Smooth muscle cell (in vitro differentiated cells): ENCODE data around the gene ST8SIA6. TPM values are rescaled to one million over a fixed set of nuclear protein-coding genes. Genes with fewer than 3 reads are reported as not detected.

ENCODE experiments used
- DNase-seq: peaks from one replicate; lab custom pipeline; 2025; ENCODE audit not compliant: unreplicated experiment; lab: John Stamatoyannopoulos, UW
- H2AFZ ChIP-seq: fragments of 200-600 bp; sonication (generic); 2 replicates; pipeline ENCODE4 v1.6.0; 2016; ENCODE audit warnings: antibody characterized with exemption, low read depth, mild to moderate bottlenecking
- H3F3A ChIP-seq: fragments of 200-600 bp; sonication (generic); 2 replicates; pipeline ENCODE4 v1.6.0; 2017; ENCODE audit warnings: antibody characterized with exemption, low read depth
- H3K27ac ChIP-seq: fragments of 200-600 bp; sonication (generic); 2 replicates; pipeline ENCODE4 v1.5.1; 2016; ENCODE audit warnings: low read depth, mild to moderate bottlenecking
- H3K27me3 ChIP-seq: fragments of 200-600 bp; sonication (generic); 2 replicates; pipeline ENCODE4 v1.6.1; 2016; ENCODE audit warnings: low read depth, mild to moderate bottlenecking
- H3K36me3 ChIP-seq: fragments of 200-600 bp; sonication (generic); 2 replicates; pipeline ENCODE4 v1.5.1; 2016; ENCODE audit warnings: low read depth
- H3K4me1 ChIP-seq: fragments of 200-600 bp; sonication (generic); 2 replicates; pipeline ENCODE4 v1.5.1; 2016; ENCODE audit warnings: low read depth
- H3K4me2 ChIP-seq: fragments of 200-600 bp; sonication (generic); 2 replicates; pipeline ENCODE4 v1.6.0; 2016; ENCODE audit warnings: mild to moderate bottlenecking
- H3K4me3 ChIP-seq: fragments of 200-600 bp; sonication (generic); 2 replicates; pipeline ENCODE4 v1.5.1; 2016; ENCODE audit warnings: mild to moderate bottlenecking
- H3K79me2 ChIP-seq: fragments of 200-600 bp; sonication (generic); 2 replicates; pipeline ENCODE4 v1.6.0; 2016; ENCODE audit warnings: low read depth, mild to moderate bottlenecking
- H3K9ac ChIP-seq: fragments of 200-600 bp; sonication (generic); 2 replicates; pipeline ENCODE4 v1.6.0; 2016; ENCODE audit warnings: low read depth
- H3K9me3 ChIP-seq: fragments of 200-600 bp; sonication (generic); replicated peaks from 2 replicates; pipeline ENCODE4 v1.5.1; 2016; ENCODE audit warnings: low read depth
- H4K20me1 ChIP-seq: fragments of 200-600 bp; sonication (generic); 2 replicates; pipeline ENCODE4 v1.6.0; 2016; ENCODE audit warnings: low read depth
- CTCF ChIP-seq: fragments of 200-600 bp; sonication (generic); IDR thresholded peaks from 2 replicates; pipeline ENCODE4 v1.5.1; 2017; ENCODE audit warnings: borderline replicate concordance, mild to moderate bottlenecking, antibody characterized with exemption; ENCODE audit not compliant: insufficient read depth, poor library complexity, severe bottlenecking
- WGBS: methylation state at CpG from one replicate; pipeline ENCODE4 v1.1.7; 2016; ENCODE audit warnings: low lambda C conversion rate; 5-methylcytosine and 5-hydroxymethylcytosine counted together
- polyA plus RNA-seq: library from polyadenylated mRNA; unstranded; fragments of >200 nt; fragmentation: Nextera tagmentation; extraction: Ambion mirVana; gene quantifications from 2 replicates; pipeline ENCODE4 v1.2.1, GENCODE V29; 2016
- total RNA-seq: library from RNA; depleted of rRNA; stranded (reverse); fragments of >200 nt; gene quantifications from 2 replicates; pipeline ENCODE4 v1.2.3, GENCODE V29; 2014

Gene ST8SIA6
- total and polyA plus RNA-seq, 2 experiments from 2014 or later, result 0.24 TPM; not detected in 1

- Histone ChIP-seq H2AFZ (no peak overlapping the region), H3K79me2 (no peaks in the 10 kb centered on the region), H3K27ac (no peak overlapping the region), H4K20me1 (no peaks in the 10 kb centered on the region), H3K36me3 (no peaks in the 10 kb centered on the region), H3K4me3 (no peak overlapping the region), H3K27me3 (no peaks in the 10 kb centered on the region), H3F3A (no peaks in the 10 kb centered on the region), H3K4me1 (no peaks in the 10 kb centered on the region), H3K4me2 (no peak overlapping the region), H3K9ac (no peak overlapping the region), H3K9me3 (no peaks in the 10 kb centered on the region)
- no peak for TF ChIP-seq CTCF
- no peak for DNase-seq
- 85% methylated on average over 5 of the region's 5 CpGs for WGBS
Measured at GRCh38 chr10:17464545-17464944, 10.2 kb upstream of the ST8SIA6 start.

GRCh38 chr10:17460756-17461155 is 6.4 kb upstream of the ST8SIA6 start:
- TF ChIP-seq CTCF, result no peak
- no peak overlapping the region for H2AFZ ChIP-seq
- H3F3A ChIP-seq, result no peaks in the 10 kb centered on the region
- DNase-seq, result no peak
- no peaks in the 10 kb centered on the region for H3K36me3 ChIP-seq
- H3K4me3 ChIP-seq, result no peak overlapping the region
- H3K79me2 ChIP-seq, result no peaks in the 10 kb centered on the region
- H3K9me3 ChIP-seq, result no peaks in the 10 kb centered on the region
- no peaks in the 10 kb centered on the region for H3K4me1 ChIP-seq
- H4K20me1 ChIP-seq, result no peaks in the 10 kb centered on the region
- no peak overlapping the region for H3K27ac ChIP-seq
- H3K4me2 ChIP-seq, result no peak overlapping the region
- peaks cover 15% of the 10 kb centered on the region for H3K27me3 ChIP-seq
- H3K9ac ChIP-seq, result no peak overlapping the region

GRCh38 chr10:17457083-17457482 is 2.7 kb upstream of the ST8SIA6 start:
- Histone ChIP-seq H3K9me3 (no peaks in the 10 kb centered on the region), H3K27ac (no peak overlapping the region), H3K4me3 (no peak overlapping the region), H2AFZ (no peak overlapping the region), H3K9ac (no peak overlapping the region), H3K27me3 (peaks cover 46% of the 10 kb centered on the region), H3K36me3 (no peaks in the 10 kb centered on the region), H3K4me1 (peaks cover 10% of the 10 kb centered on the region), H4K20me1 (no peaks in the 10 kb centered on the region), H3F3A (no peaks in the 10 kb centered on the region), H3K79me2 (no peaks in the 10 kb centered on the region), H3K4me2 (no peak overlapping the region)
- no peak for DNase-seq
- TF ChIP-seq CTCF, result no peak
- 89% methylated on average over 2 of the region's 2 CpGs for WGBS

- H3F3A ChIP-seq, result no peaks in the 10 kb centered on the region
- WGBS, result 98% methylated on average over 2 of the region's 2 CpGs
- no peak overlapping the region for H2AFZ ChIP-seq
- H3K79me2 ChIP-seq, result no peaks in the 10 kb centered on the region
- H3K4me1 ChIP-seq, result peaks cover 11% of the 10 kb centered on the region
- TF ChIP-seq CTCF, result no peak
- no peaks in the 10 kb centered on the region for H3K9me3 ChIP-seq
- DNase-seq, result no peak
- peaks cover 56% of the 10 kb centered on the region for H3K27me3 ChIP-seq
- H3K9ac ChIP-seq, result no peak overlapping the region
- H3K4me3 ChIP-seq, result no peak overlapping the region
- H3K4me2 ChIP-seq, result no peak overlapping the region
- H4K20me1 ChIP-seq, result no peaks in the 10 kb centered on the region
- no peaks in the 10 kb centered on the region for H3K36me3 ChIP-seq
- no peak overlapping the region for H3K27ac ChIP-seq
Measured at GRCh38 chr10:17456032-17456548, 1.7 kb upstream of the ST8SIA6 start.
